Measurements from ENCODE around the gene CDRT15.

DNA sequence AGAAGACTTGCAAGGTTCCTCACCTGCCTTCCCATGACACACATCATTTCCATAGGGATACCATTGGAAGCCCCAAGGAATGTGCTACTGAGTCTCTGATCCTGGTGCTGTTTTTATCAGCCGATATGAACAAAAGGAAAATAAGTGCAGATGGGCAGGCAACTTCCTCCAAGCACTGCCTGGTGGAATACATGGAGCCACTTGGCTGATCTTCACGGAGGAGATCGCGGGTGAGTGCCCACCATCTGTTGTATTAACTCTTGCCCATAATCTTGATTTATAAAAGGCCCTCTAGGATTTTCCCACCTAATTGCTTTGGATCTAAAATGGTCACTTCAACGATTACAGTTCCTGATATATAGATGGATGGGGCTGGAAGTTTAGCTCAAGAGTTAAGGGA lies 24.7 kb upstream of the CDRT15 start:
- TF ChIP-seq, protein P1, sequence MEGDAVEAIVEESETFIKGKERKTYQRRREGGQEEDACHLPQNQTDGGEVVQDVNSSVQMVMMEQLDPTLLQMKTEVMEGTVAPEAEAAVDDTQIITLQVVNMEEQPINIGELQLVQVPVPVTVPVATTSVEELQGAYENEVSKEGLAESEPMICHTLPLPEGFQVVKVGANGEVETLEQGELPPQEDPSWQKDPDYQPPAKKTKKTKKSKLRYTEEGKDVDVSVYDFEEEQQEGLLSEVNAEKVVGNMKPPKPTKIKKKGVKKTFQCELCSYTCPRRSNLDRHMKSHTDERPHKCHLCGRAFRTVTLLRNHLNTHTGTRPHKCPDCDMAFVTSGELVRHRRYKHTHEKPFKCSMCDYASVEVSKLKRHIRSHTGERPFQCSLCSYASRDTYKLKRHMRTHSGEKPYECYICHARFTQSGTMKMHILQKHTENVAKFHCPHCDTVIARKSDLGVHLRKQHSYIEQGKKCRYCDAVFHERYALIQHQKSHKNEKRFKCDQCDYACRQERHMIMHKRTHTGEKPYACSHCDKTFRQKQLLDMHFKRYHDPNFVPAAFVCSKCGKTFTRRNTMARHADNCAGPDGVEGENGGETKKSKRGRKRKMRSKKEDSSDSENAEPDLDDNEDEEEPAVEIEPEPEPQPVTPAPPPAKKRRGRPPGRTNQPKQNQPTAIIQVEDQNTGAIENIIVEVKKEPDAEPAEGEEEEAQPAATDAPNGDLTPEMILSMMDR (conservative IDR thresholded peaks at IDR 0.05; ENCODE audit: low read depth in 2 of 2) = no peak
- TF ChIP-seq EZH2 (IDR thresholded peaks at IDR 0.05; ENCODE audit: low read depth, unreplicated experiment) (no peak), NANOG (IDR thresholded peaks at IDR 0.05; ENCODE audit: borderline replicate concordance) (no peak), EZH2phosphoT487 (IDR thresholded peaks at IDR 0.05; ENCODE audit: unreplicated experiment) (no peak), POLR2AphosphoS5 (IDR thresholded peaks at IDR 0.05; ENCODE audit: low read depth) (no peak), CREB1 (CRISPR knock-in tag; IDR thresholded peaks at IDR 0.05; ENCODE audit: low read depth) (no peak)

Data from GM23338 (cell line).